Measurements from ENCODE around the gene PLCB1. TPM values are rescaled to one million over a fixed set of nuclear protein-coding genes. Genes with fewer than 3 reads are reported as not detected.

The PLCB1 gene
- total and polyA plus RNA-seq, 2 experiments from 2014 or later = 6.7 to 20.5 TPM

DNA sequence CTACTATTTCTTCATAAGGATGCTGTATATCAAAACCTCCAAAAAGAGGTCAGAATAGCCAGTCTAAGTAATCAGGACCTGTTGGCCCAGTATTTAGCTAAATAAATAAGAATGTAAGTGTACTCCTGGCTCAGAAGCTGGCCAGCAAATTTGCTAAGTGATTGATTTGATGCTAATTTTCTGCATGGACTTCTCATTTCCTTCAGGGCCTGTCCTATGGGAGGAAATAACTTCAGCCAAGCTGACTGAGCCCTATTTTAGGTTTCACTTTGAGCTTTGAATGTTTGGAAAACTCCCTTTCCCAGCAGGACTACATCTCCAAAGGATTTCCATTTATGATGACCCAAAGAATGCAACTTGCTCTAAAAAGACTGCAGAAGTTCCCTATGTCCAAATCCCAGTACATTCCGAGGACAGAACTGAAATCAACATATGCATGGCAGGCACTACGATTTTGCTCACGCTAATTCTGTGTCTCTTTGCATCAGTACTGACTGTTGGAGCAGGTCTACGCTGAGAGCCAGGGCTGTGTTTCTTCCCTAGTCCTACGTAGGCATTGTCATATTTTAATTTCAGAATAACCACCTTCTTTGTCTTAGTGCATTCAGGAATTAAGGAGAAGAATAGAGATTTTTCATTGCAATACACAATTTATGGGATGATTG is 495.4 kb downstream of the PLCB1 start:
- Histone ChIP-seq H4K20me1 (ENCODE audit: insufficient read depth, poor library complexity, severe bottlenecking) (no peaks in the 10 kb centered on the region), H3K27me3 (no peaks in the 10 kb centered on the region), H3K27ac (no peak overlapping the region), H3K36me3 (replicated peaks; ENCODE audit: insufficient read depth, low read depth) (no peaks in the 10 kb centered on the region), H3K9me2 (replicated peaks; ENCODE audit: insufficient read depth) (no peaks in the 10 kb centered on the region), H3K4me3 (no peak overlapping the region), H2AFZ (no peak overlapping the region), H3K4me2 (no peak overlapping the region), H3K79me2 (no peaks in the 10 kb centered on the region), H3K9me3 (ENCODE audit: low read depth) (no peaks in the 10 kb centered on the region), H3K4me1 (ENCODE audit: insufficient read depth) (no peaks in the 10 kb centered on the region)
- TF ChIP-seq CTCF (IDR thresholded peaks at IDR 0.05; ENCODE audit: poor library complexity) (no peak), EZH2phosphoT487 (IDR thresholded peaks at IDR 0.05; ENCODE audit: low read depth, severe bottlenecking, unreplicated experiment) (no peak), EZH2 (IDR thresholded peaks at IDR 0.05; ENCODE audit: borderline replicate concordance) (no peak)
- 95% methylated on average over 5 of the region's 5 CpGs for WGBS (ENCODE audit: low lambda C conversion rate, missing lambda C conversion rate)
- no peak for DNase-seq (ENCODE audit: low spot score)

GRCh38 chr20:8631271-8631670 is 499.2 kb downstream of the PLCB1 start:
- Histone ChIP-seq H3K9me3 (ENCODE audit: low read depth) (no peaks in the 10 kb centered on the region), H3K4me3 (no peak overlapping the region), H3K4me1 (ENCODE audit: insufficient read depth) (no peaks in the 10 kb centered on the region), H3K9me2 (replicated peaks; ENCODE audit: insufficient read depth) (no peaks in the 10 kb centered on the region), H3K4me2 (no peak overlapping the region), H3K79me2 (no peaks in the 10 kb centered on the region), H3K36me3 (replicated peaks; ENCODE audit: insufficient read depth, low read depth) (no peaks in the 10 kb centered on the region), H2AFZ (no peak overlapping the region), H3K27ac (no peak overlapping the region), H4K20me1 (ENCODE audit: insufficient read depth, poor library complexity, severe bottlenecking) (no peaks in the 10 kb centered on the region), H3K27me3 (no peaks in the 10 kb centered on the region)
- TF ChIP-seq EZH2 (IDR thresholded peaks at IDR 0.05; ENCODE audit: borderline replicate concordance) (no peak), CTCF (IDR thresholded peaks at IDR 0.05; ENCODE audit: poor library complexity) (no peak), EZH2phosphoT487 (IDR thresholded peaks at IDR 0.05; ENCODE audit: low read depth, severe bottlenecking, unreplicated experiment) (no peak)
- 100% methylated on average over 1 of the region's 1 CpG for WGBS (ENCODE audit: low lambda C conversion rate, missing lambda C conversion rate)
- DNase-seq (ENCODE audit: low spot score) = no peak

DNA sequence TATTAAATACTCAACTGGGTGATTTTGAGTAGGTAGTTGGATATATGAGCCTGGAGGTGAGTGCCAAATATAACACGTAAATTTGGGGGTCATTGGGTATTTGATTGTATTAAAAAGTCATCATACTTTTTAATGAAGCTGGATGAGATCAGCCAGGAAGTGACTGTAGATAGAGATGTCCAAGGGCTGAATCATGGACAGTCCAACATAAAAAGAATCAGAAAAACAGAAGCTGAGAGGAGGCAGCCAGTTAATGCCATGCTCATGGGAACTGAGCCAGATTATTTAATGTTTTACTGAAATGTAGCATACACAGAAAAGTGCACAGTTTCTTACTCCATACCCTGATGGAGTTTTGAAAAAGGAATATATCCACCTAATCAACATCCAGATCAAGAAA is 501.3 kb downstream of the PLCB1 start:
- Histone ChIP-seq H3K4me2 (no peak overlapping the region), H3K36me3 (replicated peaks; ENCODE audit: insufficient read depth, low read depth) (no peaks in the 10 kb centered on the region), H3K27me3 (no peaks in the 10 kb centered on the region), H3K79me2 (no peaks in the 10 kb centered on the region), H2AFZ (no peak overlapping the region), H3K4me1 (ENCODE audit: insufficient read depth) (no peaks in the 10 kb centered on the region), H3K9me2 (replicated peaks; ENCODE audit: insufficient read depth) (no peaks in the 10 kb centered on the region), H3K27ac (no peak overlapping the region), H4K20me1 (ENCODE audit: insufficient read depth, poor library complexity, severe bottlenecking) (no peaks in the 10 kb centered on the region), H3K9me3 (ENCODE audit: low read depth) (no peaks in the 10 kb centered on the region), H3K4me3 (no peak overlapping the region)
- WGBS (ENCODE audit: low lambda C conversion rate, missing lambda C conversion rate) = 94% methylated on average over 1 of the region's 1 CpG
- no peak for DNase-seq (ENCODE audit: low spot score)
- TF ChIP-seq CTCF (IDR thresholded peaks at IDR 0.05; ENCODE audit: poor library complexity) (no peak), EZH2 (IDR thresholded peaks at IDR 0.05; ENCODE audit: borderline replicate concordance) (no peak)

Measured in hepatocyte (in vitro differentiated cells).